DMS 273 (cell line): ENCODE data around the gene ETV7.
"Not testable (repeated sequence)": the region's sequence is repeated elsewhere in the genome, so short reads cannot be mapped to it uniquely, and the experiment has no call there.

Source experiments
- DNase-seq: peaks from one replicate; lab custom pipeline; 2025; ENCODE audit not compliant: unreplicated experiment; lab: John Stamatoyannopoulos, UW

The ETV7 gene

GRCh38 chr6:36343109-36343680 lies 44.3 kb downstream of the ETV7 start:
- no peak for DNase-seq

DNA sequence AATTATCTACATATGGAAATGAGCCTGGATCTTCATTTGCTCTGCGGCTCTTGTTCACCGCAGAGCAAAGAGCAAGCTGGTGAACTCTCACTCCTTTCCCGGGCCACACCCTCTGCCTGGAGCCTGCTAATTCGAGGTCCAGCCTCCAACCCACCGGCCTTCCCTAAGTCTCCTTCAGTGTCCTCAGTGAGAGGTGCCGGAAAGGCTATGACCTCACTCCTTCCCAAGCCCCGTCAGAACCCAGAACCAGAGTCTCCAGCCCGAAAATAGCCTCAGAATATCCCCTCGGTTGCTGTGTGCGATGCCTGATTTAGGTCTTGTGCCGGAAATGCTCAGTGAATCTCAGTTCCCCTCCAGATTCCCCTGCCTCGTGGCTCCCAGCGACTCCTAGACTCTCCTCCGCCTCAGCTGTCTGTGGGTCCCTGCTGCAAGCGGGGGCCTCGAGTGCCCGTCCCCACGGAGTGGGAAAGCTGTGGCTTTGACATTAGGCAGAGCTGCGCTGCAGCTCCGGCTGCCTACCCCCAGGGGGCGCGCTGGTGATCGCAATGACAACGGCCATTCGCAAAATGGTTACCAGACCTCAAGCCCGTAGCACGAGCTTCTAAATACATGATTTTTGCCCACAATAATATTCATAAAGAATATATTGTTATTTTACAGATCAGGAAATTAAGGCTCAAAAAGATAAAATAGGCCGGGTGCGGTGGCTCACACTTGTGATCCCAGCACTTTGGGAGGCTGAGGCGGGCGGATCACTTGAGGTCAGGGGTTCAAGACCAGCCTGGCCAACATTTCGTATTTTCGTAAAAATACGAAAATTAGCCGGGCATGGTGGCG lies 46.6 kb downstream of the ETV7 start:
- DNase-seq, result peak; percentile 86

DNA sequence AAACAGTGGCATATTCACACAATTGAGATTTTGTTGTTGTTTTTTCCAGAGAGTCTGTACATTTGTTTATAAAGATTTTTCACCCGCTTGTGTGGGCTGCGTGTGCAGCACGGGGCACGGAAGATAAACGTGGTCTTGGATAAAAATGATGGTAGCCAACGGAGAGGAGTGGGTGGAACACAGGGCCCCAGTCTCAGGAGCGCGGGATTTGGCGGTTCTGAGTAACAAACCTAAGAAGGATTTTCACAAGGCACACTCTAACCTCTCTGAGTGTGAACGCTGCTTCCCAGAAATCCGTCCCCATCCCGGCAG lies 47.2 kb downstream of the ETV7 start:
- DNase-seq, result no peak

GRCh38 chr6:36339146-36339545 lies 48.3 kb downstream of the ETV7 start:
- no peak for DNase-seq

DNA sequence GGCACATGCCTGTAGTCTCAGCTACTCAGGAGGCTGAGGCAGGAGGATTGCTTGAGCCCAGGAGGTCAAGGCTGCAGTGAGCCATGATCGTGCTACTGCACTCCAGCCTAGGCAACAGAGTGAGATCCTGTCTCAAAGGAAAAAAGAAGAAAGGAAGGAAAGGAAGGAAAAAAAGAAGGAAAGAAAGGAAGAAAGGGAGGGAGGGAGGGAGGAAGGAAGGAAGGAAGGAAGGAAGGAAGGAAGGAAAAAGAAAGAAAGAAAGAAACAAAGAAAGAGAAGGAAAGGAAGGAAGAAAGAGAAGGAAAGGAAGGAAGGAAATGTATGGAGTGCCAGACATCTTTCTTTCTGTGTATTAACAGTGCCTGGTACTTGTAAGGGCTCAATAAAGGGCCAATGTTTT lies 49.2 kb downstream of the ETV7 start:
- DNase-seq, result not testable (repeated sequence)

DNA sequence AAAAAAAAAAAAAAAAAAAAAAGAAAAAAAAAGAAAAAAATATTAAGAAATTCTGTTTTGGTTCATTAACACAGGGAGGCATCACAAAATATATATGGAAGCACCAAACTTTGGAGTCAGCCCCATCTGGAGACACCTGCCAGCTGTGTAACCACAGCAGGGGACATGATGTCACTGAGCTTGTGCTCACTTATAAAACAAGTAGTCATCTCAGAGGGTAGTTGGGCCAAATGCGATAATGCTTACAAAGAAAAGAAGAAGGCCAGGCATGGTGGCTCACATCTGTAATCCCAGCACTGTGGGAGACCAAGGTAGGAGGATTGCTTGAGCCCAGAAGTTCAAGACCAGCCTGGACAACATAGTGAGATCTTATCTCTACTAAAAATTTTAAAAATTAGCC lies 49.7 kb downstream of the ETV7 start:
- peak; percentile 24 for DNase-seq

DNA sequence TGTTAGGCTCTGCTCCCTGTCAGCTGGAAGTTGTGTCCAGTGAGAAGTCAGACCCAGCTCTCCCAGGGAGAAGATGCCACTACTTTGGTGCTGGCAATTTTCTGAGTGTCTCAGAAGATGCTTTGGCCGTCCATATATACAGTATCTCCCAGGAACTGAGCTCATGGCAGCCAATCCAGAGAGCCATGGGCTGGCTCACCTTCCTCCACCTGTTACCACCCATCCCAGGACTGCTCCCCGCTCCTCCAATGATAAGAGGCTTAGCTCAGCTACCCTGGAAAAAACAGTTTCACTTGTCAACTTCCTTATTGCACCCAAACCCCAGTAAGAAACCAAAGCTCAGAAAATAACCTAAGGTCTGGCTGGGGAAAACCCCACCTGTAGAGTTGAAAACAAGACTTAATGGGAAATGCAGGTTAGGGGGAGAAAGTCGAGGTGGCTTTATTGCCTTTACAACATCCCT lies 50.7 kb downstream of the ETV7 start, which contains the start of gene BNIP5:
BNIP5 (minus strand) TSS at position 110 of the 463 bp plus-strand sequence. CDS start 6,198 bp downstream, outside the sequence.
- no peak for DNase-seq

- no peak for DNase-seq
Observed at GRCh38 chr6:36336208-36336710, 51.2 kb downstream of the ETV7 start.

DNA sequence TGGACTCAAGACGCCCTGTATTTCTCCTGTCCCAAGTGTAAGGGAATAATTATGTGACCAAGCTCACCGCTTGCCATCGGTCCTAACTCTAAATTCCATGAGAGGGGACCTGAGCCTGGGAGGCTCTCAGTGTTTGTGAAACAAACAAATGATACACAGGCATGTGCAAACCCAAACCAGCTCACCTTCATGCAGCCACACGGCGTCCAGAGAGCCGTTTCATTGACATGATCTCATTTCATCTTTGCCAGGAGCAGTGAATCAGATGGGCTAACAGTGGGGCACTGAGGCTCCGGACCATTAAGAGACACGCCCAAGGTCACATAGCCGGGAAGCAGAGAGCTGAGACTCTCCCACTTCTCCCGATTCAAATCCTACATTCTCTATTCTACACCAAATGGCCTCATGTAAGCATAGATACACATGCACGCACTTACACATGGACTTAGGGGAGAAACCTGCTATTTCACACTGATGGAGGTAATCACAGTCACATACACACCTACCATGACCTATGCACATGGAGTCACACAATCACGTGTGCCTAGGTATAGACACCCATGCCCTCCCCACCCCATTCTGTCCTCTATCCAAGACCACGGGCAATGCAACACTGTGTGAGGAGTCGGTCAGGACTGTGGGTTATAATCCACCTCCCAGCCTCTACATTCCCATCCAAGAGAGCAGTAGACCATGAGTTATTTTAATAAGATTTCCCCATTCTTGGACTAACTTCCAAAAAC lies 51.8 kb downstream of the ETV7 start:
- DNase-seq, result no peak

GRCh38 chr6:36334832-36335459 lies 52.5 kb downstream of the ETV7 start:
- DNase-seq, result no peak

DNA sequence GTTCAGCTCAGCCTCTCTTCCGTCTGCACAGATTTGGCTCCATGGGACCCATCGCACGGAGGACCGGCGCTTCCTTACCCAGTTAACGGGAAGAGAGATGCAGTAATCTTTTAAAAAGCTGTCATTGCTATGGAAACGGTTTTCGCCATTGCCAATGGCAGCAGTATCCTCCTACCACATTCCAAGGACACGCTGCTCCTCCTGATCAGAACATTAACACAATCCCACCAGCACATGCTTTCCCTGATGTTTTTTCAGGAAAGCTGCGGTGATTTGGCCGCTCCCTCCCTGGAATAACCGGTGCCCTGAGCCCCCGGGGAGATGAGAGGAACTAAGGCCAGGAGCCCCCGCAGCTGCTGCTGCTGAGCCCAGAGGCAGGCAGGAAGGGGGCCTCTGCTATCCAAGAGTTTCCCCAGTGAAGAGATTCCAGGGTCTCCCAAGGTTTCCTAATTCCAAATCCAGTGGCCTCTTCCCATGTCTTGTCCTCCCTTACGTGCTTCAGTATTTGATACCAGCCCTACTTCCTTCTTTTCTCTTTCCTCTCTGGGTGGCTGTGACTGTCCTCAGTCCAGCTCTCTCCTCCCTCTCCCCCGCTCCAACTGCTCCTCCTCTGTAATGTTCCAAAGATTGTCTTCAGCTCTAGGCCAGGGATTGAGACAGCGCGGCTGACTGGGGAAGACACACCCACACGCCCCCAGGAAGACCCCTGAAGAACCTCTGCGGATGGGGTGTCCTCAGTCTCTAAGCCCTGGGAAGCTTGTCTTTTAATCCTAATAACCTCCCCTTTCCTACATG lies 53.3 kb downstream of the ETV7 start:
- DNase-seq, result no peak

DNA sequence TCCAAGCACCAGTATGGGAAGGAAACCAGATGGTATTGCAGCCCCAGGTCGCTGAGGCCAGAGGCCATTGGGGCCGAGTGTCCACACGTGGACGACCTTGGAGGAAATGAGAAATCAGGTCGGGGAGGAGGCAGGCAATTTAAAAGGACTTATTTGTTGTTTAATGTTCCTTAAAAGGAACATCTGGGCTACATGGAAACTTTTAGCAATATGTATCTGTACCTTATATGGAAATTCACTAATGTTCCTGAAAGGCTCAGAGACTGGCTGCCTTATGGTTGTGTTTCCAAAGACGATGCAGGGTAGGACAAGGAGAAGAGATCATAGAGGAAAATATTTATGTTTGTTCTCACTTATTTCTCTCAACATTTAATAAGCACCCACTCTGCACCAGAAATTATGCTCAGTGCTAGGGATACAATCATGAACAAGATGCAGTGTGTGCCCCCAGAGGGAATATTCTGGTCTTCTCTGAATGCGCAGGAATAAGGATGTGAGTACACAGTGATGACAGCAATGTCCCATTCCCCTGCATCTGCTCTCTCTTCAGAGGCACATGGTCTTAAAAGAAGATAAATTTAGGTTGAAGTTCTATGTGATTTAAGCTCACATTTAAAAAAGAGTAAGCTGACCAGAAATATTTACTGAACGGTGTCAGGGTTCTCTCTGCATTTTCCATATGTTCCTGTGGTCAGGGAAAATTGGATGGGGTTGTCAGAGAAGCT lies 54.1 kb downstream of the ETV7 start:
- DNase-seq, result no peak

GRCh38 chr6:36331381-36331780 lies 56.1 kb downstream of the ETV7 start:
- DNase-seq, result no peak

GRCh38 chr6:36330366-36330765 lies 57.1 kb downstream of the ETV7 start:
- no peak for DNase-seq

GRCh38 chr6:36329798-36330291 lies 57.6 kb downstream of the ETV7 start:
- peak; percentile 28 for DNase-seq

GRCh38 chr6:36328600-36328999 lies 58.9 kb downstream of the ETV7 start:
- no peak for DNase-seq

GRCh38 chr6:36327919-36328236 lies 59.6 kb downstream of the ETV7 start:
- no peak for DNase-seq

DNA sequence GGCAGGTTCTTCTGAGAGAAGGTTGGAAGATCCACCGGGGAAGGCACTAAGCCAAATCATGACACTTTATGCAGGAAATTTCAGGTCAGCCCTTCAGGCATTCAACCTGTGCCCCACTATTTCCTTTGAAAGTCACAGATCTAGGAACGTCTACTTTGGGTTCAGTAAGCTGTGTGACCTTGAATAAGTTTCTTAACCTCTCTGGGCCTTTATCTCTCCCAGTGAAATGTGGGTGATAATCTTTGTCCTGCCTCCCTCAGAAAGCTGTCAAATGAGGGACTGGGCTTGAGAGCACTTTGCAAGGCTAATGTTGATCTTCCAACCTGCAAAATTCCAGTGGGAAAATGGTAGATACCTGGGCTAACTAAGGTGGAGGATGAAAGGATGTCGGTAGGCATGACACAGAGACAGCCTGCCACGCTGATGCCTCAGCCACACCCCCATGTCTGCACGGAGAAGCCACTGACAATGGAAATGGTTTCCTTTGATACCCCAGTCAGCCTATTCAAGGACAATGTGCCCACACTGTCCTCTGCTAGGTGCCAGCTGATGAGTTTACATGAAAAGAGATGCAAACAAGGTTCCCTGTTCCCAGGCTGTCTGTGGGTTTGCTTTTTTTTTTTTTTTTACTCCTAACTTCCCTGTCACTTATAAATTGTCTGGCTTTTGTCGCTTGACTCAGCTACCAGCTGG lies 60.1 kb downstream of the ETV7 start:
- DNase-seq, result no peak

DNA sequence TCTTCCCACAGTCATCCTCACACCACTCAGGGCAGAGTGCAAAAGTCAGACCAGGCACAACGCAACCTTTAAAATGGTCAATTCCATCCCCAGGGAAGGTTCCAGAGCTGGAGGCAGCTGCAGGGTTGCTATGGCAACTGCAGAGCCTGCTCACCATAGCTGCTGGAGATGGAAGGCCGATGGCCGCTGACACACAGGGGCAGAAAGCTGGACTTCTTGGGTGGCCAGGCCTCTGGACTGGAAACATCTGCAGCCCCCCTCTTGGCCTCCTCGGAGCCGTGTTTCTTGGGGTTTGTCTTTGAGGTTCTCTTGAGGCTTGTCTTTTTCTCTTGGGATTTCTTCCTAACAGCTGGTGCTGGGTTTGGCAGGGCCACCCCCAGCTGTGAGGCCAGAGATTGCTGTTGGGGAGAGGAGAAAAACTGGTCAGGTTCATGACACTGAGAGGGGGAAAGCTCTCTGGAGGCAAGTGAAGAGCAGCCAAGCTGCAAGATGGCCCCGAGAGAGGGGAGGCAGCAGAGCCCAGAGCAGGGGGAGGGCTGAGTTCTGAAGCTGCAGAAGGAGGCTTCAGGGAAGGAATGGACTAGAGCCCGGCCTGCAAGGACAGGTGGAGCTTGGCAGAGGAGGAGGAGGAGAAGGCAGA lies 61.0 kb downstream of the ETV7 start:
- peak; percentile 74 for DNase-seq
